ENCODE results near the gene SLC6A17. TPM values are rescaled to one million over a fixed set of nuclear protein-coding genes. Genes with fewer than 3 reads are reported as not detected.

Gene SLC6A17
- polyA plus RNA-seq, 3 donors = not detected

GRCh38 chr1:110190282-110190929 lies 40.1 kb downstream of the SLC6A17 start:
- Histone ChIP-seq H3K4me1 (ENCODE audit: control insufficient read depth in 1 of 2, insufficient read depth in 2 of 2, low read length in 2 of 2) (no peaks in the 10 kb centered on the region), H4K20me1 (ENCODE audit: insufficient read depth, low read length) (no peaks in the 10 kb centered on the region), H3K4me3 (replicated peaks in 1 of 3; ENCODE audit: low read depth in 2 of 3, low read length in 3 of 3) (no peak overlapping the region), H3K9ac (ENCODE audit: insufficient read depth, low read length, poor library complexity, severe bottlenecking) (no peak overlapping the region), H3K79me2 (ENCODE audit: insufficient read depth, low read length) (no peaks in the 10 kb centered on the region), H3K27me3 (ENCODE audit: control insufficient read depth in 2 of 2, insufficient read depth in 2 of 2, low read length in 2 of 2) (peaks cover 0 to 9% of the 10 kb centered on the region in 2 donors), H3K27ac (ENCODE audit: low read depth in 1 of 2, low read length in 2 of 2) (no peak overlapping the region), H3K36me3 (replicated peaks in 1 of 2; ENCODE audit: control insufficient read depth in 1 of 2, insufficient read depth in 2 of 2, low read length in 2 of 2) (no peaks in the 10 kb centered on the region), H2AFZ (ENCODE audit: insufficient read depth, low read depth, low read length, poor library complexity, severe bottlenecking) (no peak overlapping the region), H3K9me3 (replicated peaks in 1 of 2; ENCODE audit: control insufficient read depth in 1 of 2, insufficient read depth in 1 of 2, low read length in 2 of 2) (no peaks in the 10 kb centered on the region), H3K4me2 (replicated peaks; ENCODE audit: extremely low read depth, low read length, poor library complexity, severe bottlenecking) (no peak overlapping the region)
- no peaks in the 10 kb centered on the region for H3K36me3 Mint-ChIP-seq
- WGBS (ENCODE audit: insufficient coverage) = 78% methylated on average over 7 of the region's 8 CpGs
- no peaks in the 10 kb centered on the region for H3K9me3 Mint-ChIP-seq
- intact Hi-C loops (cut with micrococcal nuclease) = no loop called here
- DNase-seq = no peak
- peaks cover 11 to 25% (median 14%) of the 10 kb centered on the region in 3 donors for H3K27me3 Mint-ChIP-seq (ENCODE audit: low read depth in 3 of 3)
- no peak overlapping the region for H3K4me3 Mint-ChIP-seq
- H3K27ac Mint-ChIP-seq = no peak overlapping the region
- no peaks in the 10 kb centered on the region for H3K4me1 Mint-ChIP-seq
- TF ChIP-seq, protein P1, sequence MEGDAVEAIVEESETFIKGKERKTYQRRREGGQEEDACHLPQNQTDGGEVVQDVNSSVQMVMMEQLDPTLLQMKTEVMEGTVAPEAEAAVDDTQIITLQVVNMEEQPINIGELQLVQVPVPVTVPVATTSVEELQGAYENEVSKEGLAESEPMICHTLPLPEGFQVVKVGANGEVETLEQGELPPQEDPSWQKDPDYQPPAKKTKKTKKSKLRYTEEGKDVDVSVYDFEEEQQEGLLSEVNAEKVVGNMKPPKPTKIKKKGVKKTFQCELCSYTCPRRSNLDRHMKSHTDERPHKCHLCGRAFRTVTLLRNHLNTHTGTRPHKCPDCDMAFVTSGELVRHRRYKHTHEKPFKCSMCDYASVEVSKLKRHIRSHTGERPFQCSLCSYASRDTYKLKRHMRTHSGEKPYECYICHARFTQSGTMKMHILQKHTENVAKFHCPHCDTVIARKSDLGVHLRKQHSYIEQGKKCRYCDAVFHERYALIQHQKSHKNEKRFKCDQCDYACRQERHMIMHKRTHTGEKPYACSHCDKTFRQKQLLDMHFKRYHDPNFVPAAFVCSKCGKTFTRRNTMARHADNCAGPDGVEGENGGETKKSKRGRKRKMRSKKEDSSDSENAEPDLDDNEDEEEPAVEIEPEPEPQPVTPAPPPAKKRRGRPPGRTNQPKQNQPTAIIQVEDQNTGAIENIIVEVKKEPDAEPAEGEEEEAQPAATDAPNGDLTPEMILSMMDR (IDR thresholded peaks at IDR 0.05) = no peak

DNA sequence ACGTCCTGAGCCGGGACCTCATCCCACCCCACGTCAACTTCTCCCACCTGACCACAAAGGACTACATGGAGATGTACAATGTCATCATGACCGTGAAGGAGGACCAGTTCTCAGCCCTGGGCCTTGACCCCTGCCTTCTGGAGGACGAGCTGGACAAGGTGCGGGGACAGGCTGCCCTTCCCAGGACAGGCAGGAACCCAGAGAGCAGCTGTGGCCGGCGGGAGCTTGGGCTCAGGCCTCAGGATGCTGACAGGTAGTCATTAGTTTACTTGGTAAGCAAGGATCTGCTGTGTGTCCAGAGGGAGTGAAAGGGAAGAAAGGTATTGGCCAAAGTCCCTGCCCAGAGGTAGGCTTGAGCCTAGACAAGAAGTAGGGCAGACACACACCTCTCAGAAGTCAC lies 42.2 kb downstream of the SLC6A17 start:
- intact Hi-C loops (cut with micrococcal nuclease) = no loop called here
- no peak overlapping the region for H3K27ac Mint-ChIP-seq
- H3K9ac ChIP-seq (ENCODE audit: insufficient read depth, low read length, poor library complexity, severe bottlenecking) = no peak overlapping the region
- H3K4me3 ChIP-seq (replicated peaks in 1 of 3; ENCODE audit: low read depth in 2 of 3, low read length in 3 of 3) = no peak overlapping the region
- H2AFZ ChIP-seq (ENCODE audit: insufficient read depth, low read depth, low read length, poor library complexity, severe bottlenecking) = no peak overlapping the region
- peaks cover 0 to 4% of the 10 kb centered on the region in 2 donors for H3K27me3 ChIP-seq (ENCODE audit: control insufficient read depth in 2 of 2, insufficient read depth in 2 of 2, low read length in 2 of 2)
- TF ChIP-seq, protein P1 (IDR thresholded peaks at IDR 0.05) = no peak
- DNase-seq = no peak
- H3K4me3 Mint-ChIP-seq = no peak overlapping the region
- H3K27me3 Mint-ChIP-seq (ENCODE audit: low read depth in 3 of 3) = peaks cover 7 to 16% (median 10%) of the 10 kb centered on the region in 3 donors
- no peaks in the 10 kb centered on the region for H3K4me1 Mint-ChIP-seq
- 93% methylated on average over 8 of the region's 8 CpGs for whole genome bisulfite sequencing (ENCODE audit: insufficient coverage)
- no peaks in the 10 kb centered on the region for H3K36me3 ChIP-seq (replicated peaks in 1 of 2; ENCODE audit: control insufficient read depth in 1 of 2, insufficient read depth in 2 of 2, low read length in 2 of 2)
- H3K27ac ChIP-seq (ENCODE audit: low read depth in 1 of 2, low read length in 2 of 2) = no peak overlapping the region
- no peaks in the 10 kb centered on the region for H3K9me3 ChIP-seq (replicated peaks in 1 of 2; ENCODE audit: control insufficient read depth in 1 of 2, insufficient read depth in 1 of 2, low read length in 2 of 2)
- no peaks in the 10 kb centered on the region for H4K20me1 ChIP-seq (ENCODE audit: insufficient read depth, low read length)
- no peaks in the 10 kb centered on the region for H3K79me2 ChIP-seq (ENCODE audit: insufficient read depth, low read length)
- H3K4me2 ChIP-seq (replicated peaks; ENCODE audit: extremely low read depth, low read length, poor library complexity, severe bottlenecking) = no peak overlapping the region
- no peaks in the 10 kb centered on the region for H3K4me1 ChIP-seq (ENCODE audit: control insufficient read depth in 1 of 2, insufficient read depth in 2 of 2, low read length in 2 of 2)
- no peaks in the 10 kb centered on the region for H3K9me3 Mint-ChIP-seq
- no peaks in the 10 kb centered on the region for H3K36me3 Mint-ChIP-seq
